Measurements from ENCODE around the gene LIN52.

Gene LIN52

GRCh38 chr14:74062809-74063150 is 22.0 kb upstream of the LIN52 start:
- no peak for TF ChIP-seq CTCF (IDR thresholded peaks at IDR 0.05)

- TF ChIP-seq CTCF (IDR thresholded peaks at IDR 0.05) = no peak
These were observed 20.3 kb upstream of the LIN52 start for GRCh38 chr14:74064426-74064825.

- TF ChIP-seq CTCF (IDR thresholded peaks at IDR 0.05) = no peak
These were observed 19.9 kb upstream of the LIN52 start for GRCh38 chr14:74064883-74065282.

- no peak for TF ChIP-seq CTCF (IDR thresholded peaks at IDR 0.05)
These were observed 18.8 kb upstream of the LIN52 start for GRCh38 chr14:74065746-74066575.

GRCh38 chr14:74077401-74077800 is 7.4 kb upstream of the LIN52 start:
- TF ChIP-seq CTCF (IDR thresholded peaks at IDR 0.05) = no peak

GRCh38 chr14:74080820-74081460 is 3.8 kb upstream of the LIN52 start:
- no peak for TF ChIP-seq CTCF (IDR thresholded peaks at IDR 0.05)

- TF ChIP-seq CTCF (IDR thresholded peaks at IDR 0.05) = no peak
These were observed 3.3 kb upstream of the LIN52 start for GRCh38 chr14:74081491-74081890.

Measured in LNCAP (cell line).